Measurements from ENCODE around the gene HYCC2.
"Not testable (repeated sequence)": the region's sequence is repeated elsewhere in the genome, so short reads cannot be mapped to it uniquely, and the experiment has no call there.

The HYCC2 gene

GRCh38 chr2:201071479-201072200 lies at the start of gene HYCC2, which contains the start of gene NDUFB3:
Gene HYCC2, minus strand, starts transcription at chr2:201071671. Its CDS starts 47,662 bp downstream, at chr2:201024009.
Gene NDUFB3, plus strand, starts transcription at chr2:201072001. Its CDS starts 6,882 bp downstream, at chr2:201078883.
- peak; percentile 98 for DNase-seq (ENCODE audit: low spot score)

GRCh38 chr2:201118961-201119854 lies 47.7 kb upstream of the HYCC2 start:
- peak; percentile 68 for DNase-seq (ENCODE audit: low spot score)

DNA sequence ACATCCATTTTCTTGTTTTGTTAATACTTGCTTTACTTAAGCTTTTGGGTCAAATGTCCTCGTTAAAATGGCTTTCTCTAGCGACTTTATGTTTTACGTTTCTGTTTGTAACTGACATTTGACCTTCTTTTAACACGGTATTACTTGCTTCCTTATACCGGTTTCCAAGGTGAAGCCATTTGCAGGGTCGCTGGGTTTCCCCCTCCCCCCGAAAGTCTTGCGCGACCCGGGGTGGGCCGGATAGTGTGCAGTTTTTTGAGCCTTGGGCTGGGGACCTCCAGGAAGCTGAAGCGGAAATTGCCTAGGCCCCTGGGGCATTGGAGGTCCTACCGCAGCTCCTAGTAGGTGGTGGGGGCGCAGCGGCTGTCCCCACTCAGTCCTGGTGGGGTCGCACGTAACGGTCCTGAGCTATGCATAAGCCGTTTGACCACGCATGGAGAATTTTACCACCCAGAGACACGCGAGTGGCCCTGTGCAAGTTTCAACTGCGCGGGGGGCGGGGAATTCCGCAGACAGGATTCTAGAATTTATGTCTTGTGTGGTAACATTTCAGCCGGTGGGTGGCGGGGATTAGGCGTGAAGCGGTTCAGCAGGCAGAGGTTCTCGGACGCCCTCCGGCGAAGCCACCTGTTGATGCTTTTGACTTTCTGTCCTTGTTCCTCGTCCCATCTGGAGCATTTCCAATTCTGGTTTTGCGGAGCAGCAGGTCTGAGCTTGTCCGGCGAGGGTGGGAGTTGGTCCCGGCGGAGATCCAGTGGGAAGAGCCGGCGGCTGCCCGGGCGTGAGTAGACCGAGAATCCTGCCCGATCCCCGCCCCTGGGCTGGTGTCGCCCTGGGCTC lies 46.9 kb upstream of the HYCC2 start:
- peak; percentile 94 for DNase-seq (ENCODE audit: low spot score)

DNA sequence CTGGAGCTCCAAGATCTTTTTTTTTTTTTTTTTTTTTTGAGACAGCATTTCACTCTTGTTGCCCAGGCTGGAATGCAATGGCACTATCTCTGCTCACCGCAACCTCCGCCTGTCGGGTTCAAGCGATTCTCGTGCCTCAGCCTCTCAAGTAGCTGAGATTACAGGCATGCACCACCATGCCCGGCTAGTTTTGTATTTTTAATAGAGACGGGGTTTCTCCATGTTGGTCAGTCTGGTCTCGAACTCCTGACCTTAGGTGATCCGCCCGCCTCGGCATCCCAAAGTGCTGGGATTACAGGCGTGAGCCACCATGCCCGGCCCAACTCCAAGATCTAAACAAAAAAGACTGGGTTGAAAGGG lies 46.2 kb upstream of the HYCC2 start:
- not testable (repeated sequence) for DNase-seq (ENCODE audit: low spot score)

- peak; percentile 85 for DNase-seq (ENCODE audit: low spot score)
Observed at GRCh38 chr2:201116959-201117734, 45.7 kb upstream of the HYCC2 start.

DNA sequence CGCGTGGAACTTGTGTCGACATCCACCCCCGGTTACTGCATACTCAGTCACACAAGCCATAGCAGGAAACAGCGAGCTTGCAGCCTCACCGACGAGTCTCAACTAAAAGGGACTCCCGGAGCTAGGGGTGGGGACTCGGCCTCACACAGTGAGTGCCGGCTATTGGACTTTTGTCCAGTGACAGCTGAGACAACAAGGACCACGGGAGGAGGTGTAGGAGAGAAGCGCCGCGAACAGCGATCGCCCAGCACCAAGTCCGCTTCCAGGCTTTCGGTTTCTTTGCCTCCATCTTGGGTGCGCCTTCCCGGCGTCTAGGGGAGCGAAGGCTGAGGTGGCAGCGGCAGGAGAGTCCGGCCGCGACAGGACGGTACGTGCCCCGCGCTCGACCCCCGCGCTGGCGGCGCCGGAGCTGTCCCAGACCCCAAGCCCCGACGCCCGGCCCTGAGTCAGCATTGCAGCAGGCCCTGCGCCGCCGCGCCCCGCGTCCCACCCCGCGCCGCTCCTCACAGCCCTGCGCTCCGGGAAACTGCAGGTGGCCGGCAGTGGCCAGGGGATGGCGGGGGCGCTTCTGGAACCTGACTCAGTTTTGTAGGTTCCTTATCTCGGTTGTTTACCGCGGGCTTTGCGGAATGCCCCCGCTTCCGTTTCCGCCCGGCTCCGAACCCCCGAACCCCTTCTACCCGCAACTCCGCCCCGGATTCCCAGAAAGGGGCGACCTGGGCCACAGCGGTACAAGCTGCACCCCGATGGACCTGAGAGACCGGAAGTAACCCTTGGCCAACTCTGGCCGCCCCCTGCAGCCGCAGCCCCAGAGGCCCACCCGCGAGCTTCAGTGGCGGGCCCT lies 44.9 kb upstream of the HYCC2 start, which contains the start of gene CFLAR:
Gene CFLAR (plus strand): TSS at position 50 of the 844 bp plus-strand sequence. CDS start 13,702 bp downstream, outside the sequence.
- DNase-seq (ENCODE audit: low spot score): peak; percentile 77

GRCh38 chr2:201114846-201115245 lies 43.4 kb upstream of the HYCC2 start:
- peak; percentile 21 for DNase-seq (ENCODE audit: low spot score)

DNA sequence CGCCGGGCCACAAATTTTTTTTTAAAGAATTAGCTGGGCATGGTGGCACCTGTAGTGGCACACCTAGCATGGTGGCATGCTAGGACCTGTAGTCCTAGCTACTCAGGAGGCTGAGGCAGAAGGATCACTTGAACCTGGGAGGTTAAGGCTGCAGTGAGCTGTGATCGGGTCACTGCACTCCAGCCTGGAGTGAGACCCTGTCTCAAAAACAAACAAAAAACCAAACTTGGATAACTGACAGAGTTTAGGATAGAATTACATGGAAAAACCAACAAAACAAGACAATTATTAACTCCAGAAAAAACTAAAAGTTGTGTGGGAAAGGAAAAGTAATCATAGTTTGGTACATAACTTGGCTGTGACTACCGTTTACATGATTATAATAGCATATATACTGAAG lies 42.9 kb upstream of the HYCC2 start:
- DNase-seq (ENCODE audit: low spot score): no peak

DNA sequence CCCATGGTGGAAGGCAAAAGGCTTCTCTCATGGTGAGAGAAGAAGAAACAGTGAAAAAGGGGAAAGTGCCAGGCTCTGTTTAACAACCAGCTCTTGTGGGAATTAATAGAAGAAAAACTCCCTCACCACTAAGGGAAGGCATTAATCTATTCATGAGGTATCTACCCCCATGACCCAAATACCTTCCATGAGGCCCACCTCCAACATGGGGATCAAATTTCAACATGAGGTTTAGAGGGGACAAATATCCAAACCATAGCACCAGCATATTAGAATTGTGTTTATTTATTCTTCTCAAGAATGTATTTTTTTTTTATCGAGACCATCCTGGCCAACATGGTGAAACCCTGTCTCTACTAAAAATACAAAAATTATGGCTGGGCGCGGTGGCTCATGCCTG lies 39.6 kb upstream of the HYCC2 start:
- no peak for DNase-seq (ENCODE audit: low spot score)

- no peak for DNase-seq (ENCODE audit: low spot score)
Observed at GRCh38 chr2:201110615-201111014, 39.1 kb upstream of the HYCC2 start.

GRCh38 chr2:201109186-201109585 lies 37.7 kb upstream of the HYCC2 start:
- DNase-seq (ENCODE audit: low spot score): no peak

DNA sequence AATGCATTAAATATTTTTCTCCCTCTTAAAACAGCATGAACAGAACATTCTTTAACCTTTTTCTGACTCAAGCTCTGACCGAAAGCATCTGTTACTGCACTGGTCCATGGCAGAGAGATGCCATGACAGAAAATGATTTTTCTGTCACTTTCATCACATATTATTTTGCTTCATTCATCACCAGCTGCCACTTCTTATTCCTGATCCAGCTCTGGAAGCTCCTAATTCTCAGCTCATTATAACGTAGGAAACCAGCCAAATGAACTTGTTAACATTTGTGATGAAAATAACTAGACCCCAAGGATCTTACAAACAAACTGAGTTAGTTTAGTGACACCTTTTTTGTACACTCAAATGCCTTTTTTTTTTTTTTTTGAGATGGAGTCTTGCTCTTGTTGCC lies 36.9 kb upstream of the HYCC2 start:
- no peak for DNase-seq (ENCODE audit: low spot score)

- no peak for DNase-seq (ENCODE audit: low spot score)
Observed at GRCh38 chr2:201107624-201108023, 36.2 kb upstream of the HYCC2 start.

DNA sequence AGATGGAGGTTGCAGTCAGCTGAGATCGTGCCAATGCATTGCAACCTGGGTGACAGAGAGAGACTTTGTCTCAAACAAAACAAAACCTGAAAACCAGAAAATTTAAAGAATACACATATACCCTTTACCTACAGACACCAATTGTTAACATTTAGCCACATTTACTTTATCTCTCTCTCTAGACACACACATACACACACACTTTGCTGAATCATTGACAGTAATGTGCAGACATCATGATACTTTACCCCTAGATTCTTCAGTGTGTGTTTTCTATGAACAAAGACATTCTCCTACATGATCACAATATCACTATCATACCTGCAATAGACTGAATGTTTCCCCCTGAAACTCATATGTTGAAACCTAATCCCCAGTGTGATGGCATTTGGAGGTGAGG lies 34.3 kb upstream of the HYCC2 start:
- DNase-seq (ENCODE audit: low spot score): no peak

- no peak for DNase-seq (ENCODE audit: low spot score)
Observed at GRCh38 chr2:201100497-201100896, 29.0 kb upstream of the HYCC2 start.

GRCh38 chr2:201093573-201093972 lies 22.1 kb upstream of the HYCC2 start:
- no peak for DNase-seq (ENCODE audit: low spot score)

DNA sequence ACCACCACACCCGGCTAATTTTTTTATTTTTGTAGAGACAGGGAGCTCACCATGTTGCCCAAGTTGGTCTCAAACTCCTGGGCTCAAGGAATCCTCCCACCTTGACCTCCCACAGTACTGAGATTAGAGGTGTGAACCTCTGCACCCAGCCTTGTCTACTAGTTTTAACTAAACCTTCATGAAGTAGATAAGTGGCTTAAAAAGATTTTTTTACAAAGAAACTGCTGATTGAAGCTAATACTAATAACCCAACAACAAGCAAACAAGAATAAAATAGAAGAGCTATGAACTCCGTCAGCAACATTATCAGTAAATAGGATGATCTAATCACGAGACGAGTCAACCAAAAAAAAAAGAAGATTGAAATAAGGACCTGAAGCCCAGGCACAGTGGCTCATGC lies 19.1 kb upstream of the HYCC2 start:
- DNase-seq (ENCODE audit: low spot score): no peak

- DNase-seq (ENCODE audit: low spot score): peak; percentile 45
Observed at GRCh38 chr2:201084863-201085262, 13.4 kb upstream of the HYCC2 start.

DNA sequence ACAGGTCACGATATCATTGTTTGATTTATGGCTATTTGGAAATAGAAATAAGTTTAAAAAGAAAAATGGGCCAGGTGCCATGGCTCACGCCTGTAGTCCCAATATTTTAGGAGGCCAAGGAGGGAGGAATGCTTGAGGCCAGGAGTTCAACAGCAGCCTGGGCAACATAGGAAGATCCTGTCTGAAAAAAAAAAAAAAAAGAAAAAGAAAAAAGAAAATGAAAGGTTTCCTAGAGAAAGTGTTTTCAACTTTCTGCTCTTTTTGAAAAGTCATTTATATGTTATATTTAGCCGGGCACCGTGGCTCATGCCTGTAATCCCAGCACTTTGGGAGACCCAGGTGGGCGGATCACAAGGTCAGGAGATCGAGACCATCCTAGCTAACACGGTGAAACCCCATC lies 3.5 kb upstream of the HYCC2 start:
- DNase-seq (ENCODE audit: low spot score): no peak

DNA sequence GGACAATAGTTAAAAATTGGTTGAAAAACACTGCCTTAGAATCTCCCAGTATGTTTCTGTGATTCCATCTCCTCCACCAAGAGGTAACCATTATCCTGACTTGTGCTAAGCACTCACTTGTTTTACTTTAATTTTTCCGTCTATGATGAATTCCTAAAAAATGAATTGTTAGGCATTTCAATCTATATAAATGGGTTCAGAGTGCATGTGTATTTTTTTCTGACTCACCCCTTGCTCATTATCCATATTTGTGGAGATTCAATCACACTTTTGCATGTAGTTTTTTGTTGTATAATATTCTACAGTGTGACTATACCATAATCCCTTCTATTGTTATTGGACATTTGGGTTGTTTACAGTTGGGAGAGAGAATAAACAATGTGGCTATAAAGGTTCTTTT lies 1.6 kb upstream of the HYCC2 start:
- no peak for DNase-seq (ENCODE audit: low spot score)

DNA sequence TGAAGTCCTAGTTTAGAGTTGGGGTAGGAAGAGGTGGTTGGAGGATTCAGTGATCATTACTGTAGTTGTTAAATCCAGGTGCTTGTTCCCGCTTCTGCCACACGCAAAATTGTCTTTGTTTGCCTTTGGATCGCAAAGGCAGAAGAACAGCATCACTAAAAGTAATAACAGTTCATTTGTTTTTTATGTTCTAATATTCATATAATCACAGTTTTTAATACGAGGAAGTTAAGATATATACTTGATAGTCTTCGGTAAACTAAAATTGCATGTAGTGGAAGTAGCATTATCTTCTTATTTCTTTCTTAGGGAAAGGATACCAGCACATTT lies 695 bp upstream of the HYCC2 start:
- no peak for DNase-seq (ENCODE audit: low spot score)
